HepG2 (cell line): ENCODE results near the gene KLHL17. TPM values are rescaled to one million over a fixed set of nuclear protein-coding genes. Genes with fewer than 3 reads are reported as not detected.

Experiments
- AKAP8 ChIP-seq: sonication (generic); formaldehyde crosslinking; IDR thresholded peaks from 2 replicates; pipeline ENCODE4 v1.5.1; 2020; ENCODE audit warnings: mild to moderate bottlenecking, missing genetic modification reagents
- ATF1 ChIP-seq: IDR thresholded peaks from 2 replicates; pipeline ENCODE4 v1.6.1; 2016; ENCODE audit warnings: mild to moderate bottlenecking, control low read depth
- ZNF343 ChIP-seq: sonication (generic); formaldehyde crosslinking; IDR thresholded peaks from 2 replicates; pipeline ENCODE4 v1.4.0; 2020; ENCODE audit warnings: mild to moderate bottlenecking, missing genetic modification reagents
- polyA plus RNA-seq, 8 experiments: library from polyadenylated mRNA; depleted of rRNA in 3 of 8; stranded (reverse) in 7 of 8; unstranded in 1 of 8; fragments of >200 nt; fragmentation: Illumina TruSeq in 4 of 8; extraction: Trizol in 4 of 8; gene quantifications; 2 replicates each; pipeline versions ENCODE4 v1.2.1 to v1.2.3, GENCODE V29; 2011 to 2016; ENCODE audit warnings: low read depth in 4 of 8, missing spikeins in 1 of 8, mixed read lengths in 1 of 8; ENCODE audit not compliant: insufficient read depth in 1 of 8
- total RNA-seq, 5 experiments: library from RNA; depleted of rRNA; stranded (reverse); fragments of >200 nt; fragmentation: Illumina TruSeq; extraction: Trizol; gene quantifications; 2 replicates each; pipeline ENCODE4 v1.2.3, GENCODE V29; 2016; ENCODE audit warnings: low read depth in 1 of 5
- TF ChIP-seq, protein P1 (sequence below), 2 experiments: fragments of 450-650 bp in 1 of 2; sonication (generic) in 1 of 2; formaldehyde crosslinking in 1 of 2; IDR thresholded peaks; 2 replicates each; pipeline versions ENCODE4 v1.6.1 to v1.8.0; 2016 to 2022; ENCODE audit warnings: antibody characterized with exemption in 1 of 2, mild to moderate bottlenecking in 1 of 2, missing genetic modification reagents in 1 of 2
- TF ChIP-seq, protein P2 (sequence below): sonication (generic); formaldehyde crosslinking; IDR thresholded peaks from 2 replicates; pipeline ENCODE4 v1.4.0; 2020; ENCODE audit warnings: mild to moderate bottlenecking, missing genetic modification reagents

KLHL17 gene
- total and polyA plus RNA-seq, 2 of the 13 experiments (the other 11 are each of a cell fraction or from before 2014, with no cell fraction given), result 9.3 to 24.7 TPM

- TF ChIP-seq, protein P1, sequence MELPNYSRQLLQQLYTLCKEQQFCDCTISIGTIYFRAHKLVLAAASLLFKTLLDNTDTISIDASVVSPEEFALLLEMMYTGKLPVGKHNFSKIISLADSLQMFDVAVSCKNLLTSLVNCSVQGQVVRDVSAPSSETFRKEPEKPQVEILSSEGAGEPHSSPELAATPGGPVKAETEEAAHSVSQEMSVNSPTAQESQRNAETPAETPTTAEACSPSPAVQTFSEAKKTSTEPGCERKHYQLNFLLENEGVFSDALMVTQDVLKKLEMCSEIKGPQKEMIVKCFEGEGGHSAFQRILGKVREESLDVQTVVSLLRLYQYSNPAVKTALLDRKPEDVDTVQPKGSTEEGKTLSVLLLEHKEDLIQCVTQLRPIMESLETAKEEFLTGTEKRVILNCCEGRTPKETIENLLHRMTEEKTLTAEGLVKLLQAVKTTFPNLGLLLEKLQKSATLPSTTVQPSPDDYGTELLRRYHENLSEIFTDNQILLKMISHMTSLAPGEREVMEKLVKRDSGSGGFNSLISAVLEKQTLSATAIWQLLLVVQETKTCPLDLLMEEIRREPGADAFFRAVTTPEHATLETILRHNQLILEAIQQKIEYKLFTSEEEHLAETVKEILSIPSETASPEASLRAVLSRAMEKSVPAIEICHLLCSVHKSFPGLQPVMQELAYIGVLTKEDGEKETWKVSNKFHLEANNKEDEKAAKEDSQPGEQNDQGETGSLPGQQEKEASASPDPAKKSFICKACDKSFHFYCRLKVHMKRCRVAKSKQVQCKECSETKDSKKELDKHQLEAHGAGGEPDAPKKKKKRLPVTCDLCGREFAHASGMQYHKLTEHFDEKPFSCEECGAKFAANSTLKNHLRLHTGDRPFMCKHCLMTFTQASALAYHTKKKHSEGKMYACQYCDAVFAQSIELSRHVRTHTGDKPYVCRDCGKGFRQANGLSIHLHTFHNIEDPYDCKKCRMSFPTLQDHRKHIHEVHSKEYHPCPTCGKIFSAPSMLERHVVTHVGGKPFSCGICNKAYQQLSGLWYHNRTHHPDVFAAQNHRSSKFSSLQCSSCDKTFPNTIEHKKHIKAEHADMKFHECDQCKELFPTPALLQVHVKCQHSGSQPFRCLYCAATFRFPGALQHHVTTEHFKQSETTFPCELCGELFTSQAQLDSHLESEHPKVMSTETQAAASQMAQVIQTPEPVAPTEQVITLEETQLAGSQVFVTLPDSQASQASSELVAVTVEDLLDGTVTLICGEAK (IDR thresholded peaks at IDR 0.05), result no peak
- TF ChIP-seq, protein P1 (CRISPR knock-in tag; IDR thresholded peaks at IDR 0.05), result 0 out of 2 replicates have a peak, but pooled peaks have one; percentile 11
- TF ChIP-seq AKAP8 (CRISPR knock-in tag) (no peak), ATF1 (CRISPR knock-in tag) (no peak), ZNF343 (CRISPR knock-in tag) (0 out of 2 replicates have a peak, but pooled peaks have one; percentile 8)
- TF ChIP-seq, protein P2, sequence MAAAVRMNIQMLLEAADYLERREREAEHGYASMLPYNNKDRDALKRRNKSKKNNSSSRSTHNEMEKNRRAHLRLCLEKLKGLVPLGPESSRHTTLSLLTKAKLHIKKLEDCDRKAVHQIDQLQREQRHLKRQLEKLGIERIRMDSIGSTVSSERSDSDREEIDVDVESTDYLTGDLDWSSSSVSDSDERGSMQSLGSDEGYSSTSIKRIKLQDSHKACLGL (CRISPR knock-in tag), result 0 out of 2 replicates have a peak, but pooled peaks have one; percentile 31
Observed at GRCh38 chr1:980137-980571, 19.8 kb downstream of the KLHL17 start (continued).
